Measurements from ENCODE around the gene UGT1A3.

Gene UGT1A3

GRCh38 chr2:233818639-233819621 is 90.1 kb downstream of the UGT1A3 start:
- no peak for DNase-seq

GRCh38 chr2:233819884-233820773 is 91.3 kb downstream of the UGT1A3 start:
- DNase-seq, result no peak

DNA sequence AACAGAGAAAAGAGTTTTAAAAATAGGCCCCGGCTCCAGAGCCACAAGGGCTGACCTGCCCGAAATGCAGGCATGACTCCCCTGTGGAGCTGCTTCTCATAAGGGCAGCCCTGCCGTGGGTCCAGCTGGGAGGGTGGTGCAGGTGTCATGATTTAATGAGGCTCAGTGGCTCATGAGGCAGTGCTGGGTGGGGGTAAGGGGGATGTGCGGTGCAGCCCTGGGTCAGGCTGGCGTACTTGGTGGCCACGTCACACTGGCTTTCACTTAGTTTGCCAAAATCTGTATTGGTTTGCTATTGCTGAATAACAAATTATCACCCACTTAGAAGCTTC is 91.9 kb downstream of the UGT1A3 start:
- DNase-seq, result no peak

DNA sequence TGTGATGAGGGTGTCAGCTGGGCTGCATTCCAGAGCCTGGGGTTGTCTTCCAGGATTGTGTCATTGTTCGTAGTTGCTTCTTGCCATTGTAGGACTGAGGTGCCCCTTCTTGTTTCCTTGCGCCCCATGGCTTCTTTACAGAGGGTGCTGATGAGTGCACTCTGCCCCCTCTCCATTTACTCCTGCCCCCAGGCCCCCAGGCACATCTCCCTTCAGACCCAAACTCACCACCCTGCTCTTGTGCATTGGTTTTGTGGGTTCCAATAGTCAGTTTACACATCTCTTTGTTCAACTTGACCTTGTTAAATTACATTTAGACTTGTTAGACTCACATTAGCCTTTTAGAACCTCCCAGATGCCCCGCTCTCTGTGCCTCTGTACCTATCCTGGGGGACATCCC is 92.4 kb downstream of the UGT1A3 start:
- no peak for DNase-seq

DNA sequence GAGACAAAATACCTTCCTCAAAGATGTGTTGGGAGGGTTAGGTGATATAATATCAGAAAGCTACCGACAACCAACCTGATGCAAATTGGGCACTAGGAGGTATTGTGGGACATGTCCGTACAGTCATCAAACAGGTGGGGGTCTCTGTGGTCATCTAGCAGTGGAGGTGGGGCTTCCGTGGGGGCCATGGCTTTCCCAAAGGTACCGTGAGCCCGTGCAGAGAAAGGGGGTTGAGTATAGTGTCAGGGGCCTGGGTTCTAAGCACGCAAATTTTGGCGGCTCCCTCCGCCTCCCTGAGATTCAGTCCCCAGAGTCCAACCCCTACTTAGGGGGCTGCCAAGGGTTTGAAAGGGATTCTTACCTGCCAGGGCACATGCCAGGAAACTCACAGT is 92.9 kb downstream of the UGT1A3 start:
- DNase-seq, result no peak

DNA sequence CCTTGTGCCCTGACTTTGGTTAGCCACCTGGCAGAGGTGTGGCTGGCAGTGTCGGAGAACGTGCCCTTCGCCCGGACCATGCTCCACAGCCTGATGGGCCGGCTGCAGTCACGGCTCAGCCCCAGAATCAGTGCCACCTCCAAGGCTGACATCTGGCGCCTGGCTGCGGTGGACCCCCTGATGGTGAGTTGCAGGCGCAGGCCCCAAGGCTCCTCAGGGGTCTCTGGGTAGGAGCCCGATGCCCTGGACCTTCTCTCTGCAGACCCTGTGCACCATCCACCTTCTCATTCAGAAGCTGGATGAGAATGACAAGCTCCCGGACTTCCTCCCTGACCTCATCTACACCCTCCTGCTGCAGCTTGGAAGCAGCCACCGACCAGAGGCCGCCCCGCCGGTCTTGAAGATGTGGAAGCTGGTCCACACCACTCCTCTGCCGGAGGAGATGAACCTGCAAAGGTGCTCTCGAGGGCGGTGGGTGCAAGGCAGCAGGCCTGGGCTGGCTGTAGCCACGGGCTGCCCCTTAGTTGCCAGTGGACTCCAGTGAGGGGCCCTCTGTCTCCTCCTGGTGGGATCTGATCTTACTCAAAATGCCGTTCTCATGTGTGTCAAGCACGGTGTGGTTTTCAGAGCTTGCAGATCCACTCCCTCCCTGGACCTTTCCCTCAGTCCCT is 93.4 kb downstream of the UGT1A3 start:
- DNase-seq, result peak; percentile 4
